Measurements from ENCODE around the gene SOCS1. TPM values are rescaled to one million over a fixed set of nuclear protein-coding genes. Genes with fewer than 3 reads are reported as not detected.

SOCS1 gene
- total RNA-seq, 6 experiments from 2014 or later, result 0.88 to 26.6 (median 10.9) TPM

GRCh38 chr16:11238272-11239202, 17.5 kb downstream of the SOCS1 start:
- 88% methylated on average over 5 of the region's 15 CpGs for WGBS (ENCODE audit: insufficient coverage, low coverage, low lambda C conversion rate, missing lambda C conversion rate)
- intact Hi-C loops (cut with DNase I), result no loop called here
- ATAC-seq, result no peak
- no peak for DNase-seq
- no peaks in the 10 kb centered on the region for H3K27me3 ChIP-seq
- TF ChIP-seq, protein P1, sequence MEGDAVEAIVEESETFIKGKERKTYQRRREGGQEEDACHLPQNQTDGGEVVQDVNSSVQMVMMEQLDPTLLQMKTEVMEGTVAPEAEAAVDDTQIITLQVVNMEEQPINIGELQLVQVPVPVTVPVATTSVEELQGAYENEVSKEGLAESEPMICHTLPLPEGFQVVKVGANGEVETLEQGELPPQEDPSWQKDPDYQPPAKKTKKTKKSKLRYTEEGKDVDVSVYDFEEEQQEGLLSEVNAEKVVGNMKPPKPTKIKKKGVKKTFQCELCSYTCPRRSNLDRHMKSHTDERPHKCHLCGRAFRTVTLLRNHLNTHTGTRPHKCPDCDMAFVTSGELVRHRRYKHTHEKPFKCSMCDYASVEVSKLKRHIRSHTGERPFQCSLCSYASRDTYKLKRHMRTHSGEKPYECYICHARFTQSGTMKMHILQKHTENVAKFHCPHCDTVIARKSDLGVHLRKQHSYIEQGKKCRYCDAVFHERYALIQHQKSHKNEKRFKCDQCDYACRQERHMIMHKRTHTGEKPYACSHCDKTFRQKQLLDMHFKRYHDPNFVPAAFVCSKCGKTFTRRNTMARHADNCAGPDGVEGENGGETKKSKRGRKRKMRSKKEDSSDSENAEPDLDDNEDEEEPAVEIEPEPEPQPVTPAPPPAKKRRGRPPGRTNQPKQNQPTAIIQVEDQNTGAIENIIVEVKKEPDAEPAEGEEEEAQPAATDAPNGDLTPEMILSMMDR (IDR thresholded peaks at IDR 0.05), result no peak
- TF ChIP-seq POLR2A (IDR thresholded peaks at IDR 0.05), result no peak
- no peak overlapping the region for H3K27ac ChIP-seq
- H3K4me1 ChIP-seq, result peaks cover 0 to 10% (median 2%) of the 10 kb centered on the region in 4 donors
- H3K36me3 ChIP-seq, result no peaks in the 10 kb centered on the region
- H3K4me3 ChIP-seq, result no peak overlapping the region
- H3K9me3 ChIP-seq, result no peaks in the 10 kb centered on the region

DNA sequence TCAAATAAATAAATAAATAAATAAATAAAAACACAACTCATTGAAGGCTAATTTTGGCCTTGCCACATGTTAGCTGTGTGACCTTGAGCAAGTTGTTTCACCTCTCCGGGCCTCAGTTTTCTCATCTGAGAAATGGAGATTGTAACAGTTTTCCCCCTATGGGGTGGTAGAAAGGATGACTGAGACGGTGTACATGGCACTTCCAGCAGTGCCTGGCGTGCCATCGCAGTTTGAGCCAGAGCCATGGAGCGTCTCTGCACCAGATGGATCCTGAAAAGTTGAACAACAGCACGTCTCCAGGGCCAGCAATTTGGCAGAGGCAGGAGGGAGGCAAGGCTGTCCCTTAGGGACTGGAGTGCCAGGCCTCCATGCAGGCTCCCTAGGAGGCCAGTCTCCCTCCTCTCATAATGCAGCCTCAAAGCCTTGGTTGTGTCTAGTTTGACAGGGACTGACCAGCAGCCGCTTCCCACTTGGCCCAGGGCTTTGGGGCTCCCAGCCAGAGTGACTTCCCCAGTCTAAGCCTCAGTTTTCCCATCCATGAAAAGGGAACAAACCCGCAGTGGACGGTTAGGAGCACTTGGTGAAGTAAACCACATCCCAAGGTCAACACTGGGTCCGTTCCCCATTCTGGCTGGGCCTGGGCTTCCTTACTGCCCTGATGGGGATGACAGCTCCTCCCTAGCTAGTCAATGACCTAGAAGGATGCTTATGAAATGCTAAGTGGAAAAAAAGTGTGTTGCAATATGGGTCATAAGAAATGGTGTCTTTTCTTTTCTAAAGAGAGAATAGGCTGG, 19.3 kb downstream of the SOCS1 start:
- Histone ChIP-seq H3K27ac (no peak overlapping the region), H3K27me3 (no peaks in the 10 kb centered on the region), H3K9me3 (no peaks in the 10 kb centered on the region), H3K4me1 (peaks cover 0 to 15% (median 4%) of the 10 kb centered on the region in 4 donors), H3K36me3 (no peaks in the 10 kb centered on the region), H3K4me3 (no peak overlapping the region)
- ATAC-seq (no peak), DNase-seq (no peak)
- TF ChIP-seq, protein P1 (IDR thresholded peaks at IDR 0.05), result no peak
- TF ChIP-seq POLR2A (IDR thresholded peaks at IDR 0.05), result no peak
- WGBS (ENCODE audit: insufficient coverage, low coverage, low lambda C conversion rate, missing lambda C conversion rate), result 65% methylated on average over 8 of the region's 10 CpGs
- intact Hi-C loops (cut with DNase I), result no loop called here

DNA sequence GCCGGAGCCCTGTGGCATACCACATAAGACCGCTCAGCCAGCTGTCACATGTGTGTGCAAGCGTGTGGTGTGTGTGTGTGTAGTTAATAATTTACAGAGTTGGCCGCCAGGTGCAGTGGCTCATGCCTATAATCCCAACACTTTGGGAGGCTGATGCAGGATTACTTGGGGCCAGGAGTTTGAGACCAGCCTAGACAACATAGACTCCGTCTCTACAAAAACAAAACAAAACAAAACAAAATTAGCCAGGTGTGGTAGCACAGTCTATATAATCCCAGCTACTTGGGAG, 20.4 kb downstream of the SOCS1 start:
- Histone ChIP-seq H3K27me3 (no peaks in the 10 kb centered on the region), H3K4me1 (peaks cover 0 to 15% (median 4%) of the 10 kb centered on the region in 4 donors), H3K36me3 (no peaks in the 10 kb centered on the region), H3K4me3 (no peak overlapping the region), H3K9me3 (no peaks in the 10 kb centered on the region), H3K27ac (no peak overlapping the region)
- intact Hi-C loops (cut with DNase I), result no loop called here
- 21% methylated on average over 5 of the region's 5 CpGs for WGBS (ENCODE audit: insufficient coverage, low coverage, low lambda C conversion rate, missing lambda C conversion rate)
- TF ChIP-seq, protein P1 (IDR thresholded peaks at IDR 0.05), result no peak
- no peak for TF ChIP-seq POLR2A (IDR thresholded peaks at IDR 0.05)
- DNase-seq, result peak in 2 of 3 donors; percentile 49 to 68
- ATAC-seq, result peak; percentile 80 to 90 (median 89)

DNA sequence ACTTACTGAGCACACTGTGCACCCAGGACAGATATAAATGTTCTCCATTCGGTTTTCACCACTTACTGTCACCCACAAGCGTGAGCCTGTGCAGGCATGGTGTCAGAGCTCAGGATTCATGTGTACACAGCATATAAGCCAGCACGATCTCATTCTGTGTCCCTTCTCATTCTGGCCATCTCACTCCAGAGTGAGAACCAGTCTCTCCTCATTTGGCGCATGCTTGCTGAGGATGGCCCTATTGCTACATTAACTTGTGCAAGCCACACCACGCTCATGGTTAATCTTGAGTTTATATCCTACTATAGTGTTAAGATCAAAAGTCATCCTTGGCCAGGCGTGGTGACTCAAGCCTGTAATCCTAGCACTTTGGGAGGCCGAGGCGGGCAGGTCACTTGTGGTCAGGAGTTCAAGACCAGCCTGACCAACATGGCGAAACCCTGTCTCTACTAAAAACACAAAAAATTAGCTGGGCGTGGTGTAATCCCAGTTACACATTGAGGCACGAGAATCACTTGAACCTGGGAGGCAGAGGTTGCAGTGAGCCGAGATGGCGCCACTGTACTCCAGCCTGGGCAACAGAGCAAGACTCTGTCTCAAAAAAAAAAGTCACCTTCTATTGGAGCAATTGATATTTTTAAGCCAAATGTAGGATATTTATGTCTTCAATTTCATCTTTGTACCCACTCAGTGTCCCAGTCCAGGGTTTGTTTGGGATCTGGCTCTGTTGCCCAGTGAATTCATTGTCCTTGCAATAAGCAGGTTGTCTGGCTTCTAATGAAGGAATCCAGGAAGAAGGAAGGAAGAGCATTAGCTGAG, 20.9 kb downstream of the SOCS1 start:
- 78% methylated on average over 11 of the region's 13 CpGs for WGBS (ENCODE audit: insufficient coverage, low coverage, low lambda C conversion rate, missing lambda C conversion rate)
- peaks cover 0 to 16% (median 4%) of the 10 kb centered on the region in 4 donors for H3K4me1 ChIP-seq
- no peak overlapping the region for H3K27ac ChIP-seq
- no peaks in the 10 kb centered on the region for H3K27me3 ChIP-seq
- ATAC-seq (no peak), DNase-seq (no peak)
- no peak for TF ChIP-seq POLR2A (IDR thresholded peaks at IDR 0.05)
- TF ChIP-seq, protein P1 (IDR thresholded peaks at IDR 0.05), result no peak
- H3K9me3 ChIP-seq, result no peaks in the 10 kb centered on the region
- H3K36me3 ChIP-seq, result no peaks in the 10 kb centered on the region
- intact Hi-C loops (cut with DNase I), result no loop called here
- no peak overlapping the region for H3K4me3 ChIP-seq

Measured in right lobe of liver (tissue), 6 donors.